Loucy (cell line): ENCODE measurements around the gene DNAH8.

ENCODE experiments used
- H2AFZ ChIP-seq: fragments of 200-600 bp; sonication (generic); 2 replicates; pipeline ENCODE4 v1.6.0; 2016; ENCODE audit warnings: antibody characterized with exemption, mild to moderate bottlenecking, low read length, moderate library complexity
- H3F3A ChIP-seq: fragments of 200-600 bp; 2 replicates; pipeline ENCODE4 v1.6.0; 2016; ENCODE audit warnings: antibody characterized with exemption, low read depth, mild to moderate bottlenecking
- H3K27me3 ChIP-seq: fragments of 200-600 bp; sonication (generic); 2 replicates; pipeline ENCODE4 v1.6.1; 2014; ENCODE audit warnings: low read length, mild to moderate bottlenecking; ENCODE audit not compliant: insufficient read depth, poor library complexity, severe bottlenecking
- H3K36me3 ChIP-seq: fragments of 200-600 bp; sonication (generic); 2 replicates; pipeline ENCODE4 v1.6.1; 2016; ENCODE audit warnings: low read length; ENCODE audit not compliant: insufficient read depth
- H3K4me1 ChIP-seq: fragments of 200-600 bp; sonication (generic); 2 replicates; pipeline ENCODE4 v1.5.1; 2014; ENCODE audit warnings: low read length, mild to moderate bottlenecking; ENCODE audit not compliant: insufficient read depth, poor library complexity, severe bottlenecking
- H3K4me2 ChIP-seq: fragments of 200-600 bp; sonication (generic); 2 replicates; pipeline ENCODE4 v1.6.0; 2014; ENCODE audit warnings: antibody characterized with exemption, low read length, low read depth, mild to moderate bottlenecking; ENCODE audit not compliant: poor library complexity, severe bottlenecking
- H3K4me3 ChIP-seq: fragments of 200-600 bp; sonication (generic); 2 replicates; pipeline ENCODE4 v1.5.1; 2014; ENCODE audit warnings: low read length, mild to moderate bottlenecking, mixed read lengths; ENCODE audit not compliant: poor library complexity, severe bottlenecking
- H3K79me2 ChIP-seq: fragments of 200-600 bp; sonication (generic); 2 replicates; pipeline ENCODE4 v1.6.1; 2014; ENCODE audit warnings: low read length; ENCODE audit not compliant: insufficient read depth
- H3K9ac ChIP-seq: fragments of 200-600 bp; sonication (generic); 2 replicates; pipeline ENCODE4 v1.6.0; 2014; ENCODE audit warnings: mild to moderate bottlenecking, low read depth, low read length, moderate library complexity; ENCODE audit not compliant: poor library complexity, severe bottlenecking
- H3K9me2 ChIP-seq: fragments of 200-600 bp; sonication (generic); replicated peaks from 2 replicates; pipeline ENCODE4 v1.6.1; 2016; ENCODE audit warnings: low read depth, low read length, mixed read lengths
- H3K9me3 ChIP-seq: fragments of 200-600 bp; sonication (generic); 2 replicates; pipeline ENCODE4 v1.6.1; 2014; ENCODE audit warnings: mild to moderate bottlenecking, antibody characterized with exemption, low read length, low read depth; ENCODE audit not compliant: insufficient read depth
- H4K20me1 ChIP-seq: fragments of 200-600 bp; sonication (generic); 2 replicates; pipeline ENCODE4 v1.6.0; 2014; ENCODE audit warnings: antibody characterized with exemption, low read length, mild to moderate bottlenecking; ENCODE audit not compliant: insufficient read depth, poor library complexity, severe bottlenecking
- CTCF ChIP-seq: fragments of 200-600 bp; sonication (generic); conservative IDR thresholded peaks from 2 replicates; pipeline ENCODE4 v1.5.1; 2014; ENCODE audit warnings: mild to moderate bottlenecking, antibody characterized with exemption, low read length
- EZH2phosphoT487 ChIP-seq: fragments of 200-600 bp; IDR thresholded peaks from 2 replicates; pipeline ENCODE4 v1.6.1; 2018; ENCODE audit warnings: antibody characterized with exemption, mild to moderate bottlenecking, moderate library complexity, borderline replicate concordance

Gene DNAH8

GRCh38 chr6:38762848-38763247, 47.7 kb downstream of the DNAH8 start:
- H4K20me1 ChIP-seq = no peaks in the 10 kb centered on the region
- no peak overlapping the region for H3K4me3 ChIP-seq
- H3K4me1 ChIP-seq = no peaks in the 10 kb centered on the region
- no peak for TF ChIP-seq CTCF
- no peak for TF ChIP-seq EZH2phosphoT487
- no peak overlapping the region for H2AFZ ChIP-seq
- no peaks in the 10 kb centered on the region; the same call in 1 of the 2 replicates for H3K9me3 ChIP-seq
- H3K27me3 ChIP-seq = no peaks in the 10 kb centered on the region
- no peaks in the 10 kb centered on the region for H3K36me3 ChIP-seq
- no peaks in the 10 kb centered on the region for H3K9me2 ChIP-seq
- H3F3A ChIP-seq = no peaks in the 10 kb centered on the region
- H3K79me2 ChIP-seq = no peaks in the 10 kb centered on the region
- no peak overlapping the region for H3K9ac ChIP-seq
- no peak overlapping the region for H3K4me2 ChIP-seq

- no peak for TF ChIP-seq CTCF
- no peak for TF ChIP-seq EZH2phosphoT487
- Histone ChIP-seq H3K9ac (no peak overlapping the region), H2AFZ (no peak overlapping the region), H3K9me3 (no peaks in the 10 kb centered on the region), H3K36me3 (no peaks in the 10 kb centered on the region), H3K9me2 (no peaks in the 10 kb centered on the region), H3F3A (no peaks in the 10 kb centered on the region), H3K79me2 (no peaks in the 10 kb centered on the region), H3K4me3 (no peak overlapping the region), H4K20me1 (no peaks in the 10 kb centered on the region), H3K4me1 (peaks cover 5% of the 10 kb centered on the region), H3K4me2 (no peak overlapping the region), H3K27me3 (no peaks in the 10 kb centered on the region)
Observed at GRCh38 chr6:38767560-38767959, 52.4 kb downstream of the DNAH8 start.

GRCh38 chr6:38773338-38773737, 58.2 kb downstream of the DNAH8 start:
- Histone ChIP-seq H2AFZ (no peak overlapping the region; the same call in 1 of the 2 replicates), H3K4me2 (no peak overlapping the region), H3K9ac (no peak overlapping the region), H3K4me3 (no peak overlapping the region), H3K9me2 (no peaks in the 10 kb centered on the region), H4K20me1 (no peaks in the 10 kb centered on the region), H3F3A (no peaks in the 10 kb centered on the region), H3K27me3 (no peaks in the 10 kb centered on the region), H3K9me3 (no peaks in the 10 kb centered on the region), H3K79me2 (no peaks in the 10 kb centered on the region), H3K4me1 (peaks cover 8% of the 10 kb centered on the region), H3K36me3 (no peaks in the 10 kb centered on the region)
- TF ChIP-seq EZH2phosphoT487 (no peak), CTCF (peak; percentile 90)
